GM19324 (cell line): Measurements from ENCODE around the gene LZTS2.

Experiments used
- ATAC-seq: cut with Tn5 transposase; IDR thresholded peaks from one replicate; pipeline ENCODE4 v1.9.1; 2021; ENCODE audit warnings: mild to moderate bottlenecking, moderate library complexity; ENCODE audit not compliant: unreplicated experiment, low FRiP score

The LZTS2 gene

GRCh38 chr10:101047961-101048892, 48.6 kb downstream of the LZTS2 start:
- no peak for ATAC-seq

GRCh38 chr10:101050208-101051069, 50.8 kb downstream of the LZTS2 start:
- ATAC-seq = no peak

- ATAC-seq = no peak
Observed at GRCh38 chr10:101052285-101052684, 52.7 kb downstream of the LZTS2 start.

GRCh38 chr10:101053516-101053915, 53.9 kb downstream of the LZTS2 start:
- no peak for ATAC-seq

GRCh38 chr10:101054351-101054750, 54.7 kb downstream of the LZTS2 start:
- ATAC-seq = no peak

GRCh38 chr10:101054876-101055275, 55.3 kb downstream of the LZTS2 start:
- ATAC-seq = no peak

- no peak for ATAC-seq
Observed at GRCh38 chr10:101055411-101055810, 55.8 kb downstream of the LZTS2 start.

GRCh38 chr10:101056365-101057151, 57.0 kb downstream of the LZTS2 start:
- ATAC-seq = no peak
